Measurements from ENCODE around the gene C2orf15.

DNA sequence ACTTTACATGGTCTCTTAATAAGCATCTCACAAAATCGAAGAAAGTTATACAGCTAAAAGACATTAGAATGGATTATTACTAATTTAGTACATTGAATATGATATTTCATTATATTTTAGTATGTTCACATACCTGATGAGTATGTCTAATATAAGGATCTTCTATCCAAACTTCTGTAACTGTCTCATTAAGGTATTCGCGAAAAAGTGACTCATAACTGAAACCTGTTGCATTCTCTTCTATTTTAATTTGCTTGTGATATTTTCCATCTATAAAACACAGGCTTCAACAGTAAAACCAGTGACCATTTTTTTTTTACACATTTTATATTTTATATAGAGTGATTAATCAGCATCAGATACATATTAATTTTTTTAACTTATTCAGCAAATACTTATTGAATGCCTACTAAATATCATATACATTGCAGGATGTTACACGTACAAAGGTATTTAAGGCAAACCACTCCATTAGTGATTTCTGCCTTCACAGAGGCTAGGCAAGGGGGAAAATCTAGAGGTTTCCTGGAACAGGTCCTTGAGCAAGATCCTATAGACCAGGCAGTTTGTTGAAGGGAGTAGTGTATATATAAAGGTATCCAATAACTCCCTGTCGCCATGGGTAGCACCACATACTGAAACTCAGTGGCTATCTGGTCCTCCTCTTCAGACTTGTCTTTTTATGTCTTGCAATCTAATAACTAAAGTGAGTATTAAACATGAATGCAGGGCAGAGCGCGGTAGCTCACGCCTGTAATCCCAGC lies 30.1 kb downstream of the C2orf15 start:
- TF ChIP-seq, protein P1, sequence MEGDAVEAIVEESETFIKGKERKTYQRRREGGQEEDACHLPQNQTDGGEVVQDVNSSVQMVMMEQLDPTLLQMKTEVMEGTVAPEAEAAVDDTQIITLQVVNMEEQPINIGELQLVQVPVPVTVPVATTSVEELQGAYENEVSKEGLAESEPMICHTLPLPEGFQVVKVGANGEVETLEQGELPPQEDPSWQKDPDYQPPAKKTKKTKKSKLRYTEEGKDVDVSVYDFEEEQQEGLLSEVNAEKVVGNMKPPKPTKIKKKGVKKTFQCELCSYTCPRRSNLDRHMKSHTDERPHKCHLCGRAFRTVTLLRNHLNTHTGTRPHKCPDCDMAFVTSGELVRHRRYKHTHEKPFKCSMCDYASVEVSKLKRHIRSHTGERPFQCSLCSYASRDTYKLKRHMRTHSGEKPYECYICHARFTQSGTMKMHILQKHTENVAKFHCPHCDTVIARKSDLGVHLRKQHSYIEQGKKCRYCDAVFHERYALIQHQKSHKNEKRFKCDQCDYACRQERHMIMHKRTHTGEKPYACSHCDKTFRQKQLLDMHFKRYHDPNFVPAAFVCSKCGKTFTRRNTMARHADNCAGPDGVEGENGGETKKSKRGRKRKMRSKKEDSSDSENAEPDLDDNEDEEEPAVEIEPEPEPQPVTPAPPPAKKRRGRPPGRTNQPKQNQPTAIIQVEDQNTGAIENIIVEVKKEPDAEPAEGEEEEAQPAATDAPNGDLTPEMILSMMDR (IDR thresholded peaks at IDR 0.05): no peak
- TF ChIP-seq POLR2AphosphoS5 (IDR thresholded peaks at IDR 0.05) (no peak), POLR2A (IDR thresholded peaks at IDR 0.05) (no peak)
